Measurements from ENCODE around the gene NLK.
"Not testable (repeated sequence)": the region's sequence is repeated elsewhere in the genome, so short reads cannot be mapped to it uniquely, and the experiment has no call there.

NLK gene

GRCh38 chr17:28199115-28199514, 156.6 kb downstream of the NLK start:
- no peak for DNase-seq (ENCODE audit: low spot score)

DNA sequence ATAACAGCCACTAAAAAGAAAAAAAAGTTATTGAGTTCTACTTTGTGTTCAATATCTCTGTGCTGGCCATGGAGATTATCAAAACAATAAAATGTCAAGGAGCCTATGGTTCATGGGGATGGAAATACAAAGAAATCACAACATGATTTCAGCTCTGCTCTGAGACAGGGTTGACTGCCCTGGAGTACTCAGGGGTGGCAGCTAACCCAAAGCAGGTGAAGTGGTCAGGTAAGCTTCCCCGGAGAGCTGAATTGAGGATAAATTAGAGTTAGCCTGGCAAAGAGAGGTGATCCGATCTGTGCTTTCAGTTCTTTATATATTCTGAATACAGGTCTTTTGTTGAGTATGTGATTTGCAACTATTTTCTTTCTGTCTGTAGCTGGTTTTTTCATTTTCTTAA, 157.3 kb downstream of the NLK start:
- no peak for DNase-seq (ENCODE audit: low spot score)

GRCh38 chr17:28201315-28201714, 158.8 kb downstream of the NLK start:
- no peak for DNase-seq (ENCODE audit: low spot score)

- DNase-seq (ENCODE audit: low spot score) = no peak
Observed at GRCh38 chr17:28204244-28204643, 161.8 kb downstream of the NLK start.

- DNase-seq (ENCODE audit: low spot score) = no peak
Observed at GRCh38 chr17:28204751-28205150, 162.3 kb downstream of the NLK start.

DNA sequence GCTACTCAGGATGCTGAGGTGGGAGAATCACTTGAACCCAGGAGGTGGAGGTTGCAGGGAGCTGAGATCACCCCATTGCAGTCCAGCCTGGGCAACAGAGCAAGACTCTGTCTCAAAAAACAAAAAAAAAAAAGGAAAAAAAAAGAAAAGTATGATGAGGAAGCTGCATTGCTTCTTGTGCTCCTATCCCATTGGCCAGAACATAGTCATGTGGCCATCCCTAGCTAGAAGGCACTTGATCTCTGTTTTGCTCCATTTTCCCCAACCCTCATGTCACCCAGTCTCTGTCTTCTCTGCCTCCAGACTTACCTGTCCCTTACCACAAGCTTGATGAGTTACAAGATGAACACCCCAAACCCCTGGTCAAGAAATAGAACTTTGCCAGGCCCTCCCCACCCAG, 163.8 kb downstream of the NLK start:
- no peak for DNase-seq (ENCODE audit: low spot score)

GRCh38 chr17:28211811-28212210, 169.3 kb downstream of the NLK start:
- no peak for DNase-seq (ENCODE audit: low spot score)

GRCh38 chr17:28213578-28213977, 171.1 kb downstream of the NLK start:
- not testable (repeated sequence) for DNase-seq (ENCODE audit: low spot score)

DNA sequence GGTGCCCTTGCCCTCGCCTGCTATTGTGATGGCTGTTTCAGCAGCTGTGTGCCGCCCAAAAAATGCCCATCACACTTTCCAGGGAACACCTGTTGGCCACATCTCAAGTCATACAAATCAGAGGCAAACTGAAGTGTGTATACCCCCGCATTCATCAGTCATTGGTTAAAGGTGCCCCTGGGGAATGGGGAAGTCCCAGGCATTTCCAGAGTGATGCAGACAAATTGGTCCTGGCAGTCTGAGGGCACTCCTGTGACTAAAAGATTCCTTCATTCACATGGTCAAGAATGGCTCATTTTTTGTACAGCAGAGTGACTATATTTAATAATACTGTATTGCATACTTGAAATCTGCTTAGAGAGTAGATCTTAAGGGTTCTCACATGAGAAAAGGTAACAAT, 173.6 kb downstream of the NLK start:
- DNase-seq (ENCODE audit: low spot score) = no peak

DNA sequence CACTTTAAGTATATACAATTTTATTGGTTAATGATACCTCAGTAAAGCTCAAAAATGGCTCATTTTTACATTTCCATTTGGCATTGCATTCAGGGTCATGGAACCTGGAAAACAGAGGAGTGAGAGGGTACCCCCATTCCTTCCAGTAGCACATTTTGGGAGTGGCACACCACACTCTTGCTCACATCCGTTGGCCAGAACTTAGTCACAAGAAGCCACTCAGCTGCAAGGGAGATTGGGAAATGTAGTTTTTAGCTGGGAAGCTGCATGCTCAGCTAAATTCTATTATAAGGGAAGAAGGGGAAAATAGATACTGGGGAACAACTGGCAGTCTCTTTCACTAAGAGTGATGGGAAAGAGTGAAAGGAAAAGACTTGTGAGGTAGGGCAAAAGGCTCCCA, 174.1 kb downstream of the NLK start:
- DNase-seq (ENCODE audit: low spot score) = peak; percentile 50

DNA sequence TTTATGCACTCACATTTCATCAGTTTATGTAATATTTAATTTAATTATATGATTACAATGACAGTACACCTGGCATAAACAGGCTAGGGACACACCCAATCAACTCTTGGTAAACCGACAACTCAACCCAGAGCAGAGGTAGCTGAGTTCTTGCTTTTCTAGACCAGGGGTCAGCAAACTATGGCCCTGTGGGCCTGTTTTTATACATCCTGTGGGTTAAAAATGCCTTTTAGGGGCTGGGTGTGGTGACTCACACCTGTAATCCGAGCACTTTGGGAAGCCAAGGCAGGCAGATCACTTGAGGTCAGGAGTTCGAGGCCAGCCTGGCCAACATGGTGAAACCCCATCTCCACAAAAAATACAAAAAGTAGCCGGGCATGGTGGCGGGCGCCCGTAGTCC, 177.3 kb downstream of the NLK start:
- DNase-seq (ENCODE audit: low spot score) = no peak

- no peak for DNase-seq (ENCODE audit: low spot score)
Observed at GRCh38 chr17:28221751-28222414, 179.4 kb downstream of the NLK start.

- no peak for DNase-seq (ENCODE audit: low spot score)
Observed at GRCh38 chr17:28225271-28225670, 182.8 kb downstream of the NLK start.

DNA sequence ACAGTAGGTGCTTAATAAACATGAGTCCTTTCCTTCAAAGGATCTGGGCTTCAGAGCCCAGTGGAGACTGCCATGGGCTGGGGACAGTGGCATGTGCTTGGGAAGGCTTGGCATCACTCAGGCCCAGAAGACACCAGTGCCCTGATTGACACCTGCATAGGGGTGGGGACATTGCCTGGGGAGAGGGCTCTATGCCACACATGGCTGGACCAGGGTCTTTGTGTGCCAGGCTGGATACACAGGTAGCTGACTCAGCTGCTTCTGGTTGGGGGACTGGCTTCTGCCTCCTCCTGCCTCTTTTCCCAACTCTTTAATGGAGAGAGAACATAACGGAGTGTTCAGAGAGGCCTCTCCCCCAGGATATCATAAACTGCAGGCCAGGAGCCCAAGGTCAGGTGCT, 183.4 kb downstream of the NLK start:
- DNase-seq (ENCODE audit: low spot score) = no peak

DNA sequence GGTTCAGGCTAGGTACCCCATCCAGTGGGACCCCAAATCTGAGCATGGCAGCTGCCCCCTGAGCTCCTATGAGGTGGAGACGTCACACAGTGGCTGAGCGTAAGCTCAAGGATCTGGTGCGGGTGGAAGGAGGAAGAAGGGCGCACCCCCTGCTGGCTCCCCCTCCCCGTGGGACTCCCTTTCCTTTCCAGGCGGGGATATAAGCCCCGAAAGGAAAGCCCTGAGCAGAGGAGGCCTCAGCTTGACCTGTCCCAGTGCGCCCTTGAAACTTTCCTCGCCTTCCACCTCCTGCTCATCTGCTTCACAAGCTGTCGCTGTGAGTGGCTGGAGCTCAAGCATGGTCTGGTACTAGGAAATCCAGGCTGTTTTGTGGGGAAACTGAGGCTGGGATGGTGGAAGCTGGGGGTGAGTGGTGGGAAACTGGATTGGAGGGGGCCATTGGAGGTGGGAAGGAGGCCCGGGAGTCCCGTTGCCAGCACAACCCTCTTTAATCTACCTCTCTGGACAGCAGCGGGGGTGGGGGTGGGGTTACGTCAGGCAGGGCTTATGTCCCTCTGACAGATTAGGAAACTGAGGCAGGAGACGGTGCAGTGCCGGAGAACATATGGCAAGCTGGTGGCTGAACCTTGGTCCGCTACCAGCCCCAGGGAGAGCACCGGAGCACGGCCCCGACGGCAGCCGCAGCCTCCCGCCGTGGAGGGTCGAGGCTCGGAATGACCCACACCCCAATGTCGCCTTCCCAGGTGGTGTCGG, 184.3 kb downstream of the NLK start:
- no peak for DNase-seq (ENCODE audit: low spot score)

- peak; percentile 40 for DNase-seq (ENCODE audit: low spot score)
Observed at GRCh38 chr17:28227316-28228108, 185.0 kb downstream of the NLK start.

DNA sequence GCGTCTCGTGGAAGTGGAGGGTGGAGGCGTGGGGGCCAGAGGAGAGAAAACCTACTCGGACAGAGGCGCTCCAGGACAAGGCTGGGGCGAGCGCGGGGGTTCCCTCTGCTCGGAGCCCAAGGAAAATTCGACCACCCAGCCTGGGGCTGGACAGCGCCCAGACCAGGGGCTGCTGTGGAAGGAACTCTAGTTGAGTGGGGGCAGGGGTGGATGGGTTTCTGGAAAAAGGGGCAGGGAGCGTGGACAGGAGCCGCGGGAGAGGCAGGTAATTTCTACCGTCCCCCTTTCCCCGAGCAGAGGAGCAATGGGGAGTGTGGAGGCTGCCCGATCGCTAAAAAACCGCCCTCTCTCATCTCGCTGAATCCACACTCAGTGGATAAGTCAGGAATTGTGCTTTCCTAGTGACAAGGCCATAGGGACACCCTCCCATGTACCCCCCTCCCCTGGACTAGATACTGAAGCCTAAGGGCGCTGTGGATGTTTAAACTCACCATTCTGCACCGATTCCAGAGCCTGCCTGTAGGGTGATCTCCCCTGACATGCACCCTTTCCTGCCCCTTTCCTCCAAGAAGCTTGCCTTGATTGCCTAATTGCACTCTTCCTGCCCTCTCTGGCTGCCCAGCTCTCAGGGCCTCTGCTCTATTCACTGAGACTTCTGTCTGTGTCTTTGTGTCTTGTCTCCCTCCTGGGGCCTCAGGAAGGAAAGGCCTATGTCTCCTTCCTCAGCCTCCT, 185.8 kb downstream of the NLK start:
- DNase-seq (ENCODE audit: low spot score) = no peak

- no peak for DNase-seq (ENCODE audit: low spot score)
Observed at GRCh38 chr17:28228986-28229729, 186.7 kb downstream of the NLK start.

DNA sequence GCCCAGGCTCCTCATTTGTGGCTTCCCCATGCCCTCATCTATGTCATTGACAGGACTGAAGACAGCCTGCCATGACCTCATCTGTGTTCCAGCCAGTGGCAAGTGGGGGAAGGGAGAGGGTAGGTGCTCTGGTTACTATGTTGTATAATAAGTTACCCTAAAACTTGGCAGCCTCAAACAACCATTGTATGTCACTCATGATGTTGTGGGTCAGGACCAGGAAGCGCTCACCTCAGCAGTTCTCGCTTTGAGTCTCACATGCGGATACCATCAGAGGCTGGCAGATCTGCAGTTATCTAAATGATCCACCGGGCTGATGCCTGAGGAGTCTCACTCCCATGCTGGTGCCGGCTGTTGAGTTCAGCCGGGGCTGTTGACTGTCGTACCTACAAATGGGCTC, 187.5 kb downstream of the NLK start:
- DNase-seq (ENCODE audit: low spot score) = no peak

DNA sequence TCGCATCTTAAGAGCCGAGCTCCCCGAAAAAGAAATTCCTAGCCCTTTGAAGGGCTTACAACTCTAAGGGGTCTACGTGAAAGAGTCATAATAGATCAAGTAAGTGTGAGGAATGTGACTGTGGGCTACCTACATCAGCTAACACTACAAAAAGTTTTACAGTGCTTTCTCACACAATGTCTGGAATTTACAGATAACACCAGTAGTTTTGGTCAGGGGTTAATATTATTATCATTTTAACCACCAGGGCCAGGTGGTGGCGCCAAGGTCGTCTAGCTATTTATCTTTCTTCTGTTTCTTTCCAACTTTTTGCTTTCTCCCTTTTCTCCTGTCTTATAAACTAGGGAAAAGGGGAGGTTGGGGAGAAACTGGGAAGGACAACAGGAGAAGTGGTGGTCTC, 188.1 kb downstream of the NLK start:
- not testable (repeated sequence) for DNase-seq (ENCODE audit: low spot score)

DNA sequence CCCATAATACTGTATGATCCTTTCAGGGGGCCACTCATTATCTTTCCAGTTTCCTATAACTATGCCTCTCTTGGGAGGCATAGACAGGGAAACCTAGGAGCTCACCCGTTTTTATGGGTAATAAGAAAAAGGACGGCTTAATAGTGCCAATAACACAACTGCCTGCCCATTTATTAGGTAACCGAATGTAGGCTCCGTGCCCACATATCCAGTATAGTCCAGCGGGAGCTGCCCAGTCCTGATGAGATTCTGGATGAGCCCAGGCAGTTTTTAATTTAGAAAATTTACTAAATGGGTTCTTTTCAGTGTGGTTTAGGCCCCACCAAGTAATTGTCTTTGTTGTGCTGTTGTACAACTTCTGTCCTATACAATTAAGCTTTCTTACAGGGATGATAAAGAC, 189.1 kb downstream of the NLK start:
- DNase-seq (ENCODE audit: low spot score) = not testable (repeated sequence)
